H1 (cell line): Measurements from ENCODE around the gene NRL. TPM values are rescaled to one million over a fixed set of nuclear protein-coding genes. Genes with fewer than 3 reads are reported as not detected.

ENCODE experiments used
- SP4 ChIP-seq: IDR thresholded peaks from 2 replicates; pipeline ENCODE4 v1.6.1; 2012; ENCODE audit warnings: low read length, inconsistent platforms
- polyA plus RNA-seq, 7 experiments: library from polyadenylated mRNA; depleted of rRNA in 3 of 7; stranded (reverse) in 5 of 7; unstranded in 2 of 7; fragments of >200 nt in 5 of 7; fragments of 200-250 nt in 2 of 7; gene quantifications; 1 replicate in 5 of 7; 2 replicates in 1 of 7; 4 replicates in 1 of 7; pipeline versions ENCODE4 v1.2.1 to v1.2.3, GENCODE V29; 2011 to 2013; ENCODE audit warnings: missing spikeins in 2 of 7, mixed read lengths in 2 of 7
- total RNA-seq: library from RNA; stranded (reverse); fragmentation: NEBNext Ultra II Directional; extraction: Animal tissue kit (Norgen Biotek cat#: 25700); gene quantifications from 2 replicates; pipeline ENCODE4 v1.2.1, GENCODE V29; 2021
- TF ChIP-seq, protein P1 (sequence below): fragments of 300-600 bp; sonication (generic); IDR thresholded peaks from 2 replicates; pipeline ENCODE4 v1.7.1; 2012; ENCODE audit warnings: low read length, moderate library complexity, mild to moderate bottlenecking, inconsistent platforms; ENCODE audit not compliant: insufficient replicate concordance

Gene NRL
- total and polyA plus RNA-seq, 2 of the 8 experiments (the other 6 are each of a cell fraction or from before 2014, with no cell fraction given) = 1.1 to 2.2 TPM

DNA sequence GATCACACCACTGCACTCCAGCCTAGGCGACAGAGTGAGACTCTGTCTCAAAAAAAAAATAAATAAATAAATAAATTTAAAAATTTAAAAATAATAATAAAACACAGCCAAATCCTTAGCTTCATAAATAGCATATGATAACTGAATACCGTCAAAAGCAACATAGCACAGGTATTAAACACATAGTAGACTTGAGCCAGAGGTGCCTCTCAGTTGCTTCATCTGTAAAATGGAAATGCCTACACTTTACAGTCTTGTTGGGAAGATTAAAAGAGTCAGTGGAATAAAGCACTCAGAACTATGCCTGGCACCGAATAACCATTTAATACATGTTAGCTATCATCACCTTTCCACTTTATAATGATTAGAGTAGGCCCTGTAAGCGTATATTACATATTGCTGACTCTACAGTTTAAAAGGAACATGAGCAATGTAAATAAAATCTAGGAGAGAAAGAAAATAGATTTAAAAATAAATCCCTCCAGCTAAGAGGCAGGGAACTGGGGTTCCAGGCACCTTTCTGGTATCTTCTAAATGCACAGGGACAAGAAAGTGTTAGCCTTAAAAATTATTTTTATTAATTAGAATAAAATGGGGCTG, 8.0 kb downstream of the NRL start (continued):
- TF ChIP-seq, protein P1, sequence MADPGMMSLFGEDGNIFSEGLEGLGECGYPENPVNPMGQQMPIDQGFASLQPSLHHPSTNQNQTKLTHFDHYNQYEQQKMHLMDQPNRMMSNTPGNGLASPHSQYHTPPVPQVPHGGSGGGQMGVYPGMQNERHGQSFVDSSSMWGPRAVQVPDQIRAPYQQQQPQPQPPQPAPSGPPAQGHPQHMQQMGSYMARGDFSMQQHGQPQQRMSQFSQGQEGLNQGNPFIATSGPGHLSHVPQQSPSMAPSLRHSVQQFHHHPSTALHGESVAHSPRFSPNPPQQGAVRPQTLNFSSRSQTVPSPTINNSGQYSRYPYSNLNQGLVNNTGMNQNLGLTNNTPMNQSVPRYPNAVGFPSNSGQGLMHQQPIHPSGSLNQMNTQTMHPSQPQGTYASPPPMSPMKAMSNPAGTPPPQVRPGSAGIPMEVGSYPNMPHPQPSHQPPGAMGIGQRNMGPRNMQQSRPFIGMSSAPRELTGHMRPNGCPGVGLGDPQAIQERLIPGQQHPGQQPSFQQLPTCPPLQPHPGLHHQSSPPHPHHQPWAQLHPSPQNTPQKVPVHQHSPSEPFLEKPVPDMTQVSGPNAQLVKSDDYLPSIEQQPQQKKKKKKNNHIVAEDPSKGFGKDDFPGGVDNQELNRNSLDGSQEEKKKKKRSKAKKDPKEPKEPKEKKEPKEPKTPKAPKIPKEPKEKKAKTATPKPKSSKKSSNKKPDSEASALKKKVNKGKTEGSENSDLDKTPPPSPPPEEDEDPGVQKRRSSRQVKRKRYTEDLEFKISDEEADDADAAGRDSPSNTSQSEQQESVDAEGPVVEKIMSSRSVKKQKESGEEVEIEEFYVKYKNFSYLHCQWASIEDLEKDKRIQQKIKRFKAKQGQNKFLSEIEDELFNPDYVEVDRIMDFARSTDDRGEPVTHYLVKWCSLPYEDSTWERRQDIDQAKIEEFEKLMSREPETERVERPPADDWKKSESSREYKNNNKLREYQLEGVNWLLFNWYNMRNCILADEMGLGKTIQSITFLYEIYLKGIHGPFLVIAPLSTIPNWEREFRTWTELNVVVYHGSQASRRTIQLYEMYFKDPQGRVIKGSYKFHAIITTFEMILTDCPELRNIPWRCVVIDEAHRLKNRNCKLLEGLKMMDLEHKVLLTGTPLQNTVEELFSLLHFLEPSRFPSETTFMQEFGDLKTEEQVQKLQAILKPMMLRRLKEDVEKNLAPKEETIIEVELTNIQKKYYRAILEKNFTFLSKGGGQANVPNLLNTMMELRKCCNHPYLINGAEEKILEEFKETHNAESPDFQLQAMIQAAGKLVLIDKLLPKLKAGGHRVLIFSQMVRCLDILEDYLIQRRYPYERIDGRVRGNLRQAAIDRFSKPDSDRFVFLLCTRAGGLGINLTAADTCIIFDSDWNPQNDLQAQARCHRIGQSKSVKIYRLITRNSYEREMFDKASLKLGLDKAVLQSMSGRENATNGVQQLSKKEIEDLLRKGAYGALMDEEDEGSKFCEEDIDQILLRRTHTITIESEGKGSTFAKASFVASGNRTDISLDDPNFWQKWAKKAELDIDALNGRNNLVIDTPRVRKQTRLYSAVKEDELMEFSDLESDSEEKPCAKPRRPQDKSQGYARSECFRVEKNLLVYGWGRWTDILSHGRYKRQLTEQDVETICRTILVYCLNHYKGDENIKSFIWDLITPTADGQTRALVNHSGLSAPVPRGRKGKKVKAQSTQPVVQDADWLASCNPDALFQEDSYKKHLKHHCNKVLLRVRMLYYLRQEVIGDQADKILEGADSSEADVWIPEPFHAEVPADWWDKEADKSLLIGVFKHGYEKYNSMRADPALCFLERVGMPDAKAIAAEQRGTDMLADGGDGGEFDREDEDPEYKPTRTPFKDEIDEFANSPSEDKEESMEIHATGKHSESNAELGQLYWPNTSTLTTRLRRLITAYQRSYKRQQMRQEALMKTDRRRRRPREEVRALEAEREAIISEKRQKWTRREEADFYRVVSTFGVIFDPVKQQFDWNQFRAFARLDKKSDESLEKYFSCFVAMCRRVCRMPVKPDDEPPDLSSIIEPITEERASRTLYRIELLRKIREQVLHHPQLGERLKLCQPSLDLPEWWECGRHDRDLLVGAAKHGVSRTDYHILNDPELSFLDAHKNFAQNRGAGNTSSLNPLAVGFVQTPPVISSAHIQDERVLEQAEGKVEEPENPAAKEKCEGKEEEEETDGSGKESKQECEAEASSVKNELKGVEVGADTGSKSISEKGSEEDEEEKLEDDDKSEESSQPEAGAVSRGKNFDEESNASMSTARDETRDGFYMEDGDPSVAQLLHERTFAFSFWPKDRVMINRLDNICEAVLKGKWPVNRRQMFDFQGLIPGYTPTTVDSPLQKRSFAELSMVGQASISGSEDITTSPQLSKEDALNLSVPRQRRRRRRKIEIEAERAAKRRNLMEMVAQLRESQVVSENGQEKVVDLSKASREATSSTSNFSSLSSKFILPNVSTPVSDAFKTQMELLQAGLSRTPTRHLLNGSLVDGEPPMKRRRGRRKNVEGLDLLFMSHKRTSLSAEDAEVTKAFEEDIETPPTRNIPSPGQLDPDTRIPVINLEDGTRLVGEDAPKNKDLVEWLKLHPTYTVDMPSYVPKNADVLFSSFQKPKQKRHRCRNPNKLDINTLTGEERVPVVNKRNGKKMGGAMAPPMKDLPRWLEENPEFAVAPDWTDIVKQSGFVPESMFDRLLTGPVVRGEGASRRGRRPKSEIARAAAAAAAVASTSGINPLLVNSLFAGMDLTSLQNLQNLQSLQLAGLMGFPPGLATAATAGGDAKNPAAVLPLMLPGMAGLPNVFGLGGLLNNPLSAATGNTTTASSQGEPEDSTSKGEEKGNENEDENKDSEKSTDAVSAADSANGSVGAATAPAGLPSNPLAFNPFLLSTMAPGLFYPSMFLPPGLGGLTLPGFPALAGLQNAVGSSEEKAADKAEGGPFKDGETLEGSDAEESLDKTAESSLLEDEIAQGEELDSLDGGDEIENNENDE = no peak
- no peak for TF ChIP-seq SP4
